Thyroid gland (tissue), 4 donors: ENCODE measurements around the gene DNER.
"Not testable (repeated sequence)": the region's sequence is repeated elsewhere in the genome, so short reads cannot be mapped to it uniquely, and the experiment has no call there.

Experiments
- POLR2A ChIP-seq, 2 donors: fragments of 450-650 bp; IDR thresholded peaks; one replicate each; pipeline ENCODE4 v1.6.1; 2017; ENCODE audit warnings: antibody characterized with exemption in 2 of 2, mild to moderate bottlenecking in 2 of 2, moderate library complexity in 1 of 2
- TF ChIP-seq, protein P1 (sequence below), 6 experiments: fragments of 200-600 bp in 3 of 6; fragments of 450-650 bp in 3 of 6; sonication (generic) in 3 of 6; IDR thresholded peaks; one replicate each; pipeline ENCODE4 v1.5.1; 2016 to 2019; ENCODE audit warnings: antibody characterized with exemption in 6 of 6, mild to moderate bottlenecking in 2 of 6, inconsistent platforms in 1 of 6, moderate library complexity in 1 of 6

DNA sequence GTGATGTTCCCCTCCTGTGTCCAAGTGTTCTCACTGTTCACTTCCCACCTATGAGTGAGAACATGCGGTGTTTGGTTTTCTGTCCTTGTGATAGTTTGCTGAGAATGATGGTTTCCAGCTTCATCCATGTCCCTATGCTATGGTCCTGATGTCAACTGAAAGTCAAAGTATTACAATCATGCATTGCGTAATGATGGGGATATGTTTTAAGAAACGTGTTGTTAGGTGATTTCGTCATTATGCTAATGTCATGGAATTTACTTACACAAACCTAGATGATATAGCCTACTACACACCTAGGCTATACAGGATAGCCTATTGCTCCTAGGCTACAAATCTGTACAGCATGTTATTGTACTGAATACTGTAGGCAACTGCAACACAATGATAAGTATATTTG, 207.7 kb downstream of the DNER start:
- TF ChIP-seq, protein P1, sequence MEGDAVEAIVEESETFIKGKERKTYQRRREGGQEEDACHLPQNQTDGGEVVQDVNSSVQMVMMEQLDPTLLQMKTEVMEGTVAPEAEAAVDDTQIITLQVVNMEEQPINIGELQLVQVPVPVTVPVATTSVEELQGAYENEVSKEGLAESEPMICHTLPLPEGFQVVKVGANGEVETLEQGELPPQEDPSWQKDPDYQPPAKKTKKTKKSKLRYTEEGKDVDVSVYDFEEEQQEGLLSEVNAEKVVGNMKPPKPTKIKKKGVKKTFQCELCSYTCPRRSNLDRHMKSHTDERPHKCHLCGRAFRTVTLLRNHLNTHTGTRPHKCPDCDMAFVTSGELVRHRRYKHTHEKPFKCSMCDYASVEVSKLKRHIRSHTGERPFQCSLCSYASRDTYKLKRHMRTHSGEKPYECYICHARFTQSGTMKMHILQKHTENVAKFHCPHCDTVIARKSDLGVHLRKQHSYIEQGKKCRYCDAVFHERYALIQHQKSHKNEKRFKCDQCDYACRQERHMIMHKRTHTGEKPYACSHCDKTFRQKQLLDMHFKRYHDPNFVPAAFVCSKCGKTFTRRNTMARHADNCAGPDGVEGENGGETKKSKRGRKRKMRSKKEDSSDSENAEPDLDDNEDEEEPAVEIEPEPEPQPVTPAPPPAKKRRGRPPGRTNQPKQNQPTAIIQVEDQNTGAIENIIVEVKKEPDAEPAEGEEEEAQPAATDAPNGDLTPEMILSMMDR (IDR thresholded peaks at IDR 0.05): not testable (repeated sequence)
- TF ChIP-seq POLR2A (IDR thresholded peaks at IDR 0.05): not testable (repeated sequence)
